ENCODE data around the gene CCR8.
"Not testable (repeated sequence)": the region's sequence is repeated elsewhere in the genome, so short reads cannot be mapped to it uniquely, and the experiment has no call there.

Gene CCR8

GRCh38 chr3:39317571-39318169, 11.8 kb upstream of the CCR8 start:
- no peak for DNase-seq

GRCh38 chr3:39318301-39318700, 11.2 kb upstream of the CCR8 start:
- DNase-seq: no peak

GRCh38 chr3:39319249-39319648, 10.3 kb upstream of the CCR8 start:
- no peak for DNase-seq

GRCh38 chr3:39321574-39321983, 7.9 kb upstream of the CCR8 start:
- DNase-seq: not testable (repeated sequence)

- DNase-seq: not testable (repeated sequence)
Observed at GRCh38 chr3:39322209-39322715, 7.2 kb upstream of the CCR8 start.

GRCh38 chr3:39322936-39323335, 6.6 kb upstream of the CCR8 start:
- DNase-seq: no peak

GRCh38 chr3:39323494-39323893, 6.0 kb upstream of the CCR8 start:
- no peak for DNase-seq

GRCh38 chr3:39325236-39325635, 4.3 kb upstream of the CCR8 start:
- DNase-seq: no peak

GRCh38 chr3:39327053-39327745, 2.3 kb upstream of the CCR8 start:
- no peak for DNase-seq

GRCh38 chr3:39327746-39328349, 1.7 kb upstream of the CCR8 start:
- no peak for DNase-seq

GRCh38 chr3:39330824-39331223, 1.3 kb downstream of the CCR8 start:
- DNase-seq: no peak

- DNase-seq: no peak
Observed at GRCh38 chr3:39332525-39332924, 3.0 kb downstream of the CCR8 start.

GRCh38 chr3:39333607-39334006, 4.1 kb downstream of the CCR8 start:
- DNase-seq: no peak

GRCh38 chr3:39334205-39334604, 4.7 kb downstream of the CCR8 start:
- no peak for DNase-seq

GRCh38 chr3:39338201-39338600, 8.7 kb downstream of the CCR8 start:
- no peak for DNase-seq

- no peak for DNase-seq
Observed at GRCh38 chr3:39339086-39339485, 9.6 kb downstream of the CCR8 start.

- DNase-seq: peak; percentile 25
Observed at GRCh38 chr3:39343076-39343717, 13.7 kb downstream of the CCR8 start.

- no peak for DNase-seq
Observed at GRCh38 chr3:39343760-39344159, 14.3 kb downstream of the CCR8 start.

- peak; percentile 64 for DNase-seq
Observed at GRCh38 chr3:39344746-39345344, 15.3 kb downstream of the CCR8 start.

GRCh38 chr3:39346785-39347585, 17.5 kb downstream of the CCR8 start:
- no peak for DNase-seq

- no peak for DNase-seq
Observed at GRCh38 chr3:39347586-39347876, 18.0 kb downstream of the CCR8 start.

GRCh38 chr3:39349080-39349479, 19.6 kb downstream of the CCR8 start:
- no peak for DNase-seq

- no peak for DNase-seq
Observed at GRCh38 chr3:39350714-39351113, 21.2 kb downstream of the CCR8 start.

Measured in HCEC 1CT (cell line).